ENCODE data around the gene MRPS9. TPM values are rescaled to one million over a fixed set of nuclear protein-coding genes. Genes with fewer than 3 reads are reported as not detected.

The MRPS9 gene
- 60.3 TPM for polyA plus RNA-seq (2013, experiment 1 of 2)
- 63.4 TPM for polyA plus RNA-seq (2013, experiment 2 of 2)

- Histone ChIP-seq H3K27me3 (ENCODE audit: insufficient read depth, low read length) (no peaks in the 10 kb centered on the region), H3K9me3 (ENCODE audit: insufficient read depth, low read depth, low read length) (no peaks in the 10 kb centered on the region), H3K4me3 (ENCODE audit: low read length) (peak within 1 kb of the TSS; percentile 82), H3K9ac (ENCODE audit: low read depth, low read length) (peak within 1 kb of the TSS; percentile 91), H3K4me1 (ENCODE audit: insufficient read depth, low read length) (peaks cover 38% of the 10 kb centered on the region), H3K36me3 (ENCODE audit: insufficient read depth, low read length) (no peaks in the 10 kb centered on the region), H3K27ac (ENCODE audit: low read depth, low read length) (peak within 1 kb of the TSS; percentile 96)
- under 1% methylated on average over 55 of the region's 55 CpGs for WGBS
Measured at GRCh38 chr2:105037572-105038382, at the start of gene MRPS9. Gene MRPS9 (plus strand): TSS chr2:105038069. CDS start chr2:105038093, 24 bp downstream.

- Histone ChIP-seq H3K27me3 (ENCODE audit: insufficient read depth, low read length) (no peaks in the 10 kb centered on the region), H3K36me3 (ENCODE audit: insufficient read depth, low read length) (no peaks in the 10 kb centered on the region), H3K27ac (ENCODE audit: low read depth, low read length) (peak overlapping the region; percentile 57; the same call in 1 of the 2 replicates), H3K9ac (ENCODE audit: low read depth, low read length) (0 out of 2 replicates have a peak overlapping the region, but pooled peaks have one; percentile 33), H3K4me1 (ENCODE audit: insufficient read depth, low read length) (0 out of 2 replicates have a peak, but pooled peaks cover 4% of the 10 kb centered on the region), H3K4me3 (ENCODE audit: low read length) (no peak overlapping the region), H3K9me3 (ENCODE audit: insufficient read depth, low read depth, low read length) (peaks cover 19% of the 10 kb centered on the region)
- WGBS: 83% methylated on average over 2 of the region's 2 CpGs
Measured at GRCh38 chr2:105005181-105005951, 32.5 kb upstream of the MRPS9 start.

- no CpG with 5 or more reads among the region's 1 CpG for WGBS
- no peak overlapping the region for H3K4me3 ChIP-seq (ENCODE audit: low read length)
- H3K9ac ChIP-seq (ENCODE audit: low read depth, low read length): no peak overlapping the region
- H3K9me3 ChIP-seq (ENCODE audit: insufficient read depth, low read depth, low read length): peaks cover 19% of the 10 kb centered on the region
- 0 out of 2 replicates have a peak, but pooled peaks cover 4% of the 10 kb centered on the region for H3K4me1 ChIP-seq (ENCODE audit: insufficient read depth, low read length)
- no peaks in the 10 kb centered on the region for H3K27me3 ChIP-seq (ENCODE audit: insufficient read depth, low read length)
- H3K36me3 ChIP-seq (ENCODE audit: insufficient read depth, low read length): no peaks in the 10 kb centered on the region
- H3K27ac ChIP-seq (ENCODE audit: low read depth, low read length): no peak overlapping the region
Measured at GRCh38 chr2:105007367-105007766, 30.5 kb upstream of the MRPS9 start.

DNA sequence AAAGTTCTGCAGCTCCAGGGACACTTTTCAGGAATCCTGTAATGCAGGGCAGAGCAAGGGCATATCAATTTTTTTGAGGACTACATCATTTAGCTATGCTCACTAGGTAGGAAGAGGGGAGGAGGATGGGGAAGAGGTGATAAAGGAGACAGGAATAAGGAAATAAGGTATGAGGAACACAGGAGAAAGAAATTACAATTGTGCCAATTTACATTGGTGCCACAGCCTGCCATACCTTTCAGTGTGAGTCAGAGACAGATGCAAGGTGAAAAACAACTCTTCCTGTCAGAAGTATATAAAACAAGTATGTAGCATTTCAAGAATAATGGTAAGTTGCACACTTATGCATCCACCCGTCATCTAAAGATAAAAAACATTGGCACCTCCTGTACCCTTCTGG lies 5.4 kb upstream of the MRPS9 start:
- no peaks in the 10 kb centered on the region for H3K27me3 ChIP-seq (ENCODE audit: insufficient read depth, low read length)
- peaks cover 4% of the 10 kb centered on the region; the same call in 1 of the 2 replicates for H3K4me1 ChIP-seq (ENCODE audit: insufficient read depth, low read length)
- peaks cover 5% of the 10 kb centered on the region; the same call in 1 of the 2 replicates for H3K9me3 ChIP-seq (ENCODE audit: insufficient read depth, low read depth, low read length)
- WGBS: 85% methylated on average over 1 of the region's 1 CpG
- H3K4me3 ChIP-seq (ENCODE audit: low read length): no peak overlapping the region
- H3K9ac ChIP-seq (ENCODE audit: low read depth, low read length): no peak overlapping the region
- H3K36me3 ChIP-seq (ENCODE audit: insufficient read depth, low read length): no peaks in the 10 kb centered on the region
- no peak overlapping the region for H3K27ac ChIP-seq (ENCODE audit: low read depth, low read length)

- Histone ChIP-seq H3K27me3 (ENCODE audit: insufficient read depth, low read length) (no peaks in the 10 kb centered on the region), H3K36me3 (ENCODE audit: insufficient read depth, low read length) (no peaks in the 10 kb centered on the region), H3K9me3 (ENCODE audit: insufficient read depth, low read depth, low read length) (peaks cover 5% of the 10 kb centered on the region; the same call in 1 of the 2 replicates), H3K4me3 (ENCODE audit: low read length) (no peak overlapping the region), H3K9ac (ENCODE audit: low read depth, low read length) (no peak overlapping the region), H3K27ac (ENCODE audit: low read depth, low read length) (no peak overlapping the region), H3K4me1 (ENCODE audit: insufficient read depth, low read length) (peaks cover 9% of the 10 kb centered on the region; the same call in 1 of the 2 replicates)
- 92% methylated on average over 1 of the region's 1 CpG for WGBS
Measured at GRCh38 chr2:105034170-105034569, 3.7 kb upstream of the MRPS9 start.

GRCh38 chr2:105038383-105039061 lies 653 bp downstream of the MRPS9 start:
- Histone ChIP-seq H3K4me3 (ENCODE audit: low read length) (peak overlapping the region; percentile 82), H3K9me3 (ENCODE audit: insufficient read depth, low read depth, low read length) (no peaks in the 10 kb centered on the region), H3K27ac (ENCODE audit: low read depth, low read length) (peak overlapping the region; percentile 96), H3K9ac (ENCODE audit: low read depth, low read length) (peak overlapping the region; percentile 91), H3K27me3 (ENCODE audit: insufficient read depth, low read length) (no peaks in the 10 kb centered on the region), H3K4me1 (ENCODE audit: insufficient read depth, low read length) (peaks cover 38% of the 10 kb centered on the region), H3K36me3 (ENCODE audit: insufficient read depth, low read length) (no peaks in the 10 kb centered on the region)
- 10% methylated on average over 17 of the region's 17 CpGs for WGBS

DNA sequence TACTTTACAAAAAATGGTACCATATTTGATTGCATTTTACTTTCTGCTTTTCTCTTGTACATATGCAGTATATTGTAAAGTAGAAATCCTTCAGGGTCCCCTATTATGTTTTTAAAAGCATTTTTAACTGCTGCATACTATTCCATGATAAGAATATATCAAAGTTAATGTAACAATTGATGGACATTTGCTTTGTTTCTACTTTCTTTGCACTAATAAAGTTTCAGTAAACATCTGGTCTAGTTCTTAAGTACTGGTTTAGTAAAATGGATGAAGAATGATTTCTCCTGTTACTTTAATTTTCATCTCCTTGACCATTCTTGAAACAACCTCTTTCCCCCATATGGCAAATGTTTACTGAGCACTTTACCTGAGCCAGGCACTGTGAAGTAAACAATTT lies 1.7 kb downstream of the MRPS9 start:
- Histone ChIP-seq H3K27ac (ENCODE audit: low read depth, low read length) (no peak overlapping the region), H3K4me3 (ENCODE audit: low read length) (no peak overlapping the region), H3K4me1 (ENCODE audit: insufficient read depth, low read length) (peaks cover 38% of the 10 kb centered on the region), H3K9me3 (ENCODE audit: insufficient read depth, low read depth, low read length) (no peaks in the 10 kb centered on the region), H3K36me3 (ENCODE audit: insufficient read depth, low read length) (no peaks in the 10 kb centered on the region), H3K9ac (ENCODE audit: low read depth, low read length) (no peak overlapping the region), H3K27me3 (ENCODE audit: insufficient read depth, low read length) (no peaks in the 10 kb centered on the region)

DNA sequence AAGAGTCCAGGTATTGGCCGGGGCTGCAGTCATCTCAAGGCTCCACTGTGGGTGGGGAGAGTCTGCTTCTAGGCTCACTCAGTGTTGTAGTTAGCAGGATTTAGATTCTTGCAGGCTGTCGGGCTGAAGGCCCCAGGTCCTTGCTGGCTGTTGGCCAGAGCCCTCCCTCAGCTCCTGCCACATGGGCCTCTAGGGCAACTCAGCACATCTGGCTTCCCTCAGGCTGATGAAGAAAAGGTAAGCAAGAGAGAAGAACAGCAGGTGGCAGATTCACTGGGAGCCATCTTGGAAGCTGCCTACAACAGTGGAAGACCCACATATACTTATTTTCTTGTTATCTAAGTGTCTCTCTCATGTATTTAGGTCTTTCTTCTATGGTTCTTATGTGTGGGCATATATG lies 4.3 kb downstream of the MRPS9 start:
- Histone ChIP-seq H3K4me3 (ENCODE audit: low read length) (no peak overlapping the region), H3K27ac (ENCODE audit: low read depth, low read length) (no peak overlapping the region; the same call in 1 of the 2 replicates), H3K36me3 (ENCODE audit: insufficient read depth, low read length) (0 out of 2 replicates have a peak, but pooled peaks cover 6% of the 10 kb centered on the region), H3K9me3 (ENCODE audit: insufficient read depth, low read depth, low read length) (no peaks in the 10 kb centered on the region), H3K4me1 (ENCODE audit: insufficient read depth, low read length) (peaks cover 34% of the 10 kb centered on the region), H3K9ac (ENCODE audit: low read depth, low read length) (no peak overlapping the region), H3K27me3 (ENCODE audit: insufficient read depth, low read length) (no peaks in the 10 kb centered on the region)
- WGBS: 76% methylated on average over 2 of the region's 2 CpGs

GRCh38 chr2:105052773-105053172 lies 14.9 kb downstream of the MRPS9 start:
- Histone ChIP-seq H3K9ac (ENCODE audit: low read depth, low read length) (no peak overlapping the region), H3K36me3 (ENCODE audit: insufficient read depth, low read length) (peaks cover 38% of the 10 kb centered on the region), H3K9me3 (ENCODE audit: insufficient read depth, low read depth, low read length) (peaks cover 4% of the 10 kb centered on the region; the same call in 1 of the 2 replicates), H3K4me1 (ENCODE audit: insufficient read depth, low read length) (no peaks in the 10 kb centered on the region), H3K27me3 (ENCODE audit: insufficient read depth, low read length) (no peaks in the 10 kb centered on the region), H3K4me3 (ENCODE audit: low read length) (no peak overlapping the region), H3K27ac (ENCODE audit: low read depth, low read length) (no peak overlapping the region)
- 89% methylated on average over 1 of the region's 1 CpG for WGBS

- no peak overlapping the region for H3K9ac ChIP-seq (ENCODE audit: low read depth, low read length)
- no peaks in the 10 kb centered on the region for H3K27me3 ChIP-seq (ENCODE audit: insufficient read depth, low read length)
- no peak overlapping the region for H3K27ac ChIP-seq (ENCODE audit: low read depth, low read length)
- no CpG with 5 or more reads among the region's 2 CpGs for WGBS
- no peak overlapping the region for H3K4me3 ChIP-seq (ENCODE audit: low read length)
- peaks cover 22% of the 10 kb centered on the region for H3K36me3 ChIP-seq (ENCODE audit: insufficient read depth, low read length)
- no peaks in the 10 kb centered on the region for H3K4me1 ChIP-seq (ENCODE audit: insufficient read depth, low read length)
- peaks cover 4% of the 10 kb centered on the region; the same call in 1 of the 2 replicates for H3K9me3 ChIP-seq (ENCODE audit: insufficient read depth, low read depth, low read length)
Measured at GRCh38 chr2:105055613-105056012, 17.7 kb downstream of the MRPS9 start.
